H1 (cell line): ENCODE measurements around the gene TIMP3. TPM values are rescaled to one million over a fixed set of nuclear protein-coding genes. Genes with fewer than 3 reads are reported as not detected.

Source experiments
- CHD7 ChIP-seq: fragments of 300-600 bp; sonication (generic); IDR thresholded peaks from 2 replicates; pipeline ENCODE4 v1.7.1; 2012; ENCODE audit warnings: low read length, moderate library complexity, mild to moderate bottlenecking, inconsistent platforms; ENCODE audit not compliant: insufficient replicate concordance
- JUN ChIP-seq: IDR thresholded peaks from 2 replicates; pipeline ENCODE4 v1.6.1; 2011; ENCODE audit warnings: low read depth, mild to moderate bottlenecking, improper control_type of control experiment, low read length
- polyA plus RNA-seq, 7 experiments: library from polyadenylated mRNA; depleted of rRNA in 3 of 7; stranded (reverse) in 5 of 7; unstranded in 2 of 7; fragments of >200 nt in 5 of 7; fragments of 200-250 nt in 2 of 7; gene quantifications; 1 replicate in 5 of 7; 2 replicates in 1 of 7; 4 replicates in 1 of 7; pipeline versions ENCODE4 v1.2.1 to v1.2.3, GENCODE V29; 2011 to 2013; ENCODE audit warnings: missing spikeins in 2 of 7, mixed read lengths in 2 of 7
- total RNA-seq: library from RNA; stranded (reverse); fragmentation: NEBNext Ultra II Directional; extraction: Animal tissue kit (Norgen Biotek cat#: 25700); gene quantifications from 2 replicates; pipeline ENCODE4 v1.2.1, GENCODE V29; 2021

TIMP3 gene
- total and polyA plus RNA-seq, 2 of the 8 experiments (the other 6 are each of a cell fraction or from before 2014, with no cell fraction given) = 1.3 to 4.7 TPM

- no peak for TF ChIP-seq CHD7
- no peak for TF ChIP-seq JUN
Measured at GRCh38 chr22:32882360-32882755, 80.9 kb downstream of the TIMP3 start (continued).
